ENCODE measurements around the gene CMPK1. TPM values are rescaled to one million over a fixed set of nuclear protein-coding genes. Genes with fewer than 3 reads are reported as not detected.

Gene CMPK1
- total and polyA plus RNA-seq, 12 donors: 41.4 to 81.5 (median 74.7) TPM

DNA sequence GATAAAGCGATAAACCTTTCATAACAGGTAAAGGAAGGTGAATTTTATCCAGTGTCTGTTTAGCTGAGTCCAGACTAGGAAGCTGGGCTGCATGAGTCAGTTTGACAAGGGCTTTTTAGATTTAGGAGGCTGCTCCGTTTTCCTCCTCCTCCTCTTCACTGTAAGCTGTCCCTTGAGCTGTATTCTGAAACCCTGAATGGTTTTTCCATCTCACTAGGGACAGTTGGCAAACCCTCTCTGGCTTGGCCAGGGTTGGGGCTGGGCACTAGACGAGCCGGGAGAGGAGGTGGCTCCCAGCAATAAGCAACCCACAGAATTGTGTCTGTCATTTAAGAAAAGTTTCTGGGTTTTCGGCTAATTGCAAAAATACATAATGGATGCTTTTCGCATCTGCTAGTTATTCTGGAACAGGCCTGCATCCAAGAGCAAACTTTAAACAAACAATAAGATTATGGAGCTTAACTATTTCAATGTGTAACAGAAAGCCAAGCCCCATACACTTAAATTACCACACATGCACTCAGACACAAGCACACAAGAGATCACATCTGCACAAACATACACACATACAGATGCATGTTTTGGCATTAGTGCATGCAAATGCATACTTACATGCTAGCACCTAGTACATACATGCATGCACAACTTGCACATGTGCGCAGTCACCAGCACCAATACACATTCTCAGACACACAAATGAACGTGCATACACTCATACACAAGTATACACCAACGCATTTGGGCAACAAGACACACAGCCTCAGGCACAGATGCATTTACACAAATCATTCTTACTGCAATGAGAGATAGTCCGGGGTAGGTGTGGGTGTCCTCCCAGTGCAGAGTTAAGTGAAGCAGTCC lies 54.7 kb downstream of the CMPK1 start:
- no peak overlapping the region for H3K4me3 ChIP-seq
- WGBS, 2 donors: 37 to 40% methylated on average over 10 of the region's 10 CpGs
- DNase-seq (no peak), ATAC-seq (peak in 2 of 8 donors; percentile 8 to 24)
- no peak overlapping the region for H3K27ac ChIP-seq
- H3K36me3 ChIP-seq: peaks cover 0 to 5% (median 0%) of the 10 kb centered on the region in 9 donors
- H3K27me3 ChIP-seq: peaks cover 0 to 4% (median 0%) of the 10 kb centered on the region in 7 donors
- intact Hi-C loops (cut with DNase I): loop anchor here in 3 of 10 donors (2.0 to 5.0 kb wide), 2 partner anchors 324 to 339 kb away; no protein-coding TSS in a partner anchor
- H3K9me3 ChIP-seq: no peaks in the 10 kb centered on the region
- H3K4me1 ChIP-seq: peaks cover 0 to 10% (median 0%) of the 10 kb centered on the region in 9 donors
- TF ChIP-seq, protein P1, sequence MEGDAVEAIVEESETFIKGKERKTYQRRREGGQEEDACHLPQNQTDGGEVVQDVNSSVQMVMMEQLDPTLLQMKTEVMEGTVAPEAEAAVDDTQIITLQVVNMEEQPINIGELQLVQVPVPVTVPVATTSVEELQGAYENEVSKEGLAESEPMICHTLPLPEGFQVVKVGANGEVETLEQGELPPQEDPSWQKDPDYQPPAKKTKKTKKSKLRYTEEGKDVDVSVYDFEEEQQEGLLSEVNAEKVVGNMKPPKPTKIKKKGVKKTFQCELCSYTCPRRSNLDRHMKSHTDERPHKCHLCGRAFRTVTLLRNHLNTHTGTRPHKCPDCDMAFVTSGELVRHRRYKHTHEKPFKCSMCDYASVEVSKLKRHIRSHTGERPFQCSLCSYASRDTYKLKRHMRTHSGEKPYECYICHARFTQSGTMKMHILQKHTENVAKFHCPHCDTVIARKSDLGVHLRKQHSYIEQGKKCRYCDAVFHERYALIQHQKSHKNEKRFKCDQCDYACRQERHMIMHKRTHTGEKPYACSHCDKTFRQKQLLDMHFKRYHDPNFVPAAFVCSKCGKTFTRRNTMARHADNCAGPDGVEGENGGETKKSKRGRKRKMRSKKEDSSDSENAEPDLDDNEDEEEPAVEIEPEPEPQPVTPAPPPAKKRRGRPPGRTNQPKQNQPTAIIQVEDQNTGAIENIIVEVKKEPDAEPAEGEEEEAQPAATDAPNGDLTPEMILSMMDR (IDR thresholded peaks at IDR 0.05): no peak

DNA sequence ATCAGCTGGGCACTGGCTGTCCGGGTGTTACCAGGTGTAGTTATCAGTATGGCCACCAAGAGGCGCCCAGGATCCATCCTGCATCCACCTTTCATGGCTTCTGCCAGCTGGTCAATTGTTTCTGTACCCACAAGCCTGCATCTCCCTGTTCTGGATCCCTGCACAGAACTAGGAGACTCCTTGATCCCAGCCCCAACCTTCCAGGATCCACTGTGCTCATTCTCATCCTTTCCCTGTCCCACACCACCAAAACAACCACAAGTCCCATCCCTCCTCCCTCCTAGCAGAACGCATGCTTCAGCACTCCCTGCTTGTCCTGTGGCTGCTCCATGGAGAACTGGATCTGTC lies 55.3 kb downstream of the CMPK1 start:
- Histone ChIP-seq H3K4me1 (peaks cover 0 to 10% (median 0%) of the 10 kb centered on the region in 9 donors), H3K36me3 (no peaks in the 10 kb centered on the region), H3K9me3 (no peaks in the 10 kb centered on the region), H3K4me3 (no peak overlapping the region), H3K27ac (no peak overlapping the region), H3K27me3 (peaks cover 0 to 8% (median under 1%) of the 10 kb centered on the region in 7 donors)
- intact Hi-C loops (cut with DNase I): loop anchor here in 3 of 10 donors (2.0 to 5.0 kb wide), 2 partner anchors 323 to 338 kb away; no protein-coding TSS in a partner anchor
- ATAC-seq: peak in 7 of 8 donors; percentile 46 to 84 (median 71)
- 26 to 30% methylated on average over 3 of the region's 3 CpGs for WGBS, 2 donors
- TF ChIP-seq, protein P1 (IDR thresholded peaks at IDR 0.05): peak; percentile 13 to 75 (median 63)
- peak; percentile 25 to 36 for DNase-seq

DNA sequence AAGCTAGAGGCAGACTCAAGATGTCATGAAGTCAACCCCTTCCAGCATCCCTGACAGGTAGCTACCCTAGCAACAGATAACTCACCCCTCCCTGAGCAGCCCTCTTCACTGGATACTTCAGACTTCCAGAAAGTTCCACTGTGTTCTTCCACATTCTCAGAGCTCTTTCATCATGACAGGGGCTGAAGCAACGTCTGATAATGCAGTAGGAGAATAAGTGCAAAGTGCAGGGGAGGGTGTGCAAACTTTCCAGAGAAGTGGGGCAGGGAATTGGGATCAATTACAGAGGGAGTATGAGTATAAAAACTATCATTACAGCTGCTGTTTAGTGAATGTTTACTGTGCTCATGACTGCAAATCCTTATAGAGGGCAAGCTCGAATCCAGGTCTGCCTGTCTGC lies 56.1 kb downstream of the CMPK1 start:
- no peak for ATAC-seq
- no peak overlapping the region for H3K4me3 ChIP-seq
- no peak for DNase-seq
- peaks cover 0 to 10% (median 0%) of the 10 kb centered on the region in 9 donors for H3K4me1 ChIP-seq
- TF ChIP-seq, protein P1 (IDR thresholded peaks at IDR 0.05): no peak
- 51 to 64% methylated on average over 2 of the region's 2 CpGs for WGBS, 2 donors
- H3K36me3 ChIP-seq: no peaks in the 10 kb centered on the region
- H3K27ac ChIP-seq: no peak overlapping the region
- H3K9me3 ChIP-seq: no peaks in the 10 kb centered on the region
- H3K27me3 ChIP-seq: peaks cover 0 to 10% (median 4%) of the 10 kb centered on the region in 7 donors
- intact Hi-C loops (cut with DNase I): loop anchor here in 3 of 10 donors (2.0 to 5.0 kb wide), 2 partner anchors 323 to 337 kb away; no protein-coding TSS in a partner anchor

DNA sequence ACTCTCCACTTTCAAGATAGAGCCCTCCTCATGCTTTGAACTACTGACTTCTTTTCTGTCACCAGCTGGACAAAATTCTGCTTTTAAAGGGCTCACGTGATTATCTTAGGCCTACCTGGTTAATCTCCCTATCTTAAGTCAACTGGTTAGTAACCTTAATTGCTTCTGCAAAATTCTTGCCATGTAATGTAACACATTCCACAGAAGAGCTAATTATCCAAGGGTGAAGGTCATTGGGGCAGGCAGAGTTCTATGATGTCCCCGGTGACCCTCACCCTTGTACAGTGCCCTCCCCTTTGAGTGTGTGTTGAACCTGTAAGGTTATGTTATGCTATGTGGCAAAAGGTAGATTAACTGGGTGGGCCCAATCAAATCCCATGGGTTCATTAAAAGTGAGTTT lies 57.3 kb downstream of the CMPK1 start:
- intact Hi-C loops (cut with DNase I): no loop called here
- Histone ChIP-seq H3K9me3 (no peaks in the 10 kb centered on the region), H3K4me1 (peaks cover 0 to 10% (median 0%) of the 10 kb centered on the region in 9 donors), H3K4me3 (no peak overlapping the region), H3K36me3 (no peaks in the 10 kb centered on the region), H3K27ac (no peak overlapping the region), H3K27me3 (peaks cover 0 to 17% (median 4%) of the 10 kb centered on the region in 7 donors)
- ATAC-seq (no peak), DNase-seq (no peak)
- TF ChIP-seq, protein P1 (IDR thresholded peaks at IDR 0.05): no peak
- WGBS, 2 donors: 62 to 83% methylated on average over 2 of the region's 2 CpGs

Data from heart right ventricle (tissue), 16 donors.